IMR-90 (cell line): ENCODE results near the gene FLII. TPM values are rescaled to one million over a fixed set of nuclear protein-coding genes. Genes with fewer than 3 reads are reported as not detected.

Experiments used
- ATAC-seq: fragments of 200-7000 bp; cut with Tn5 transposase; 2 replicates; pipeline ENCODE4 v1.9.1; 2020; ENCODE audit warnings: low read depth, mild to moderate bottlenecking, moderate library complexity
- BruUV-seq: library from RNA; stranded (reverse); fragments of 400-500 nt; replicated peaks from 2 replicates; lab custom pipeline; 2021; lab: Mats Ljungman, UMichigan
- CTCF ChIA-PET: fragments of 300-600 bp; formaldehyde crosslinking; extraction: SDS; loops from one replicate; lab custom pipeline; 2021; ENCODE audit warnings: antibody characterized with exemption; lab: Yijun Ruan, JAX
- POLR2A ChIA-PET: fragments of 300-600 bp; sonication (Branson Sonifier 250); formaldehyde crosslinking; loops from one replicate; lab custom pipeline; 2022; ENCODE audit warnings: antibody characterized with exemption; ENCODE audit not compliant: unreplicated experiment; lab: Charles Lee
- DNase-seq: peaks from one replicate; pipeline ENCODE4 v3.0.0; 2013
- H2AFZ ChIP-seq: replicated peaks from 2 replicates; pipeline ENCODE3; 2013; ENCODE audit warnings: low read length, mild to moderate bottlenecking; ENCODE audit not compliant: poor library complexity
- H2AK5ac ChIP-seq: 2 replicates; pipeline ENCODE4 v1.6.1; 2013; ENCODE audit warnings: low read depth, low read length, inconsistent platforms
- H2AK9ac ChIP-seq: replicated peaks from 2 replicates; pipeline ENCODE3; 2013; ENCODE audit warnings: mild to moderate bottlenecking, low read depth, low read length, moderate library complexity; ENCODE audit not compliant: poor library complexity
- H2BK120ac ChIP-seq: 2 replicates; pipeline ENCODE4 v1.6.1; 2013; ENCODE audit warnings: low read depth, low read length, inconsistent platforms
- H2BK15ac ChIP-seq: 3 replicates; pipeline ENCODE4 v1.6.1; 2013; ENCODE audit warnings: low read depth, low read length, inconsistent platforms
- H2BK20ac ChIP-seq: 2 replicates; pipeline ENCODE4 v1.6.1; 2013; ENCODE audit warnings: low read depth, mild to moderate bottlenecking, inconsistent platforms, low read length, moderate library complexity
- H2BK5ac ChIP-seq: 2 replicates; pipeline ENCODE4 v1.6.1; 2013; ENCODE audit warnings: mild to moderate bottlenecking, low read depth, low read length, inconsistent platforms; ENCODE audit not compliant: poor library complexity, severe bottlenecking
- H3K14ac ChIP-seq: replicated peaks from 2 replicates; pipeline ENCODE4 v1.6.1; 2013; ENCODE audit warnings: low read depth, low read length, inconsistent platforms
- H3K18ac ChIP-seq: 2 replicates; pipeline ENCODE4 v1.6.1; 2013; ENCODE audit warnings: low read depth, low read length, control low read depth
- H3K23ac ChIP-seq: 2 replicates; pipeline ENCODE4 v1.6.1; 2013; ENCODE audit warnings: low read depth, low read length, inconsistent platforms
- H3K27ac ChIP-seq: 2 replicates; pipeline ENCODE4 v1.5.1; 2013; ENCODE audit warnings: mild to moderate bottlenecking, control low read depth, low read length; ENCODE audit not compliant: insufficient read depth
- H3K27me3 ChIP-seq: 2 replicates; pipeline ENCODE4 v1.6.1; 2013; ENCODE audit warnings: low read length; ENCODE audit not compliant: control insufficient read depth, insufficient read depth
- H3K36me3 ChIP-seq: 2 replicates; pipeline ENCODE4 v1.6.1; 2013; ENCODE audit warnings: low read length, mixed read lengths; ENCODE audit not compliant: control insufficient read depth, insufficient read depth
- H3K4ac ChIP-seq: 2 replicates; pipeline ENCODE4 v1.6.1; 2013; ENCODE audit warnings: low read depth, low read length, inconsistent platforms
- H3K4me1 ChIP-seq: 2 replicates; pipeline ENCODE4 v1.6.1; 2013; ENCODE audit warnings: low read length, mixed read lengths; ENCODE audit not compliant: control insufficient read depth, insufficient read depth
- H3K4me2 ChIP-seq: 2 replicates; pipeline ENCODE4 v1.6.1; 2013; ENCODE audit warnings: low read depth, mild to moderate bottlenecking, control low read depth, low read length, moderate library complexity
- H3K4me3 ChIP-seq: 2 replicates; pipeline ENCODE4 v1.5.1; 2013; ENCODE audit warnings: low read depth, mild to moderate bottlenecking, control low read depth, low read length, moderate library complexity; ENCODE audit not compliant: insufficient read depth
- H3K56ac ChIP-seq: 2 replicates; pipeline ENCODE4 v1.6.1; 2013; ENCODE audit warnings: low read length, inconsistent platforms; ENCODE audit not compliant: insufficient read depth; ENCODE audit errors: extremely low read depth
- H3K79me1 ChIP-seq, 2 experiments: 2 replicates each; pipeline ENCODE4 v1.6.1; 2013; ENCODE audit warnings: low read length in 2 of 2, inconsistent platforms in 1 of 2, low read depth in 1 of 2
- H3K9ac ChIP-seq: 2 replicates; pipeline ENCODE4 v1.6.1; 2013; ENCODE audit warnings: low read depth, low read length, control low read depth
- H3K9me1 ChIP-seq: 2 replicates; pipeline ENCODE4 v1.6.1; 2013; ENCODE audit warnings: low read length, inconsistent platforms; ENCODE audit not compliant: insufficient read depth
- H3K9me3 ChIP-seq: 2 replicates; pipeline ENCODE4 v1.6.1; 2013; ENCODE audit warnings: low read length; ENCODE audit not compliant: control insufficient read depth, insufficient read depth
- H4K20me1 ChIP-seq: 2 replicates; pipeline ENCODE4 v1.6.1; 2013; ENCODE audit warnings: low read length, inconsistent platforms; ENCODE audit not compliant: insufficient read depth
- H4K5ac ChIP-seq: 2 replicates; pipeline ENCODE4 v1.6.1; 2013; ENCODE audit warnings: mild to moderate bottlenecking, low read depth, low read length, control low read depth
- H4K8ac ChIP-seq, 2 experiments: 2 replicates each; pipeline ENCODE4 v1.6.1; 2013; ENCODE audit warnings: low read depth in 2 of 2, low read length in 2 of 2, control low read depth in 1 of 2, inconsistent platforms in 1 of 2
- H4K91ac ChIP-seq: 2 replicates; pipeline ENCODE4 v1.6.1; 2013; ENCODE audit warnings: low read depth, low read length, inconsistent platforms; ENCODE audit not compliant: insufficient read depth
- BHLHE40 ChIP-seq: fragments of 150-350 bp; IDR thresholded peaks from 2 replicates; pipeline ENCODE4 v1.6.1; 2016; ENCODE audit warnings: mild to moderate bottlenecking, low read depth, low read length
- CEBPB ChIP-seq: IDR thresholded peaks from 2 replicates; pipeline ENCODE4 v1.6.1; 2012; ENCODE audit warnings: low read depth, low read length, improper control_type of control experiment
- CHD1 ChIP-seq: IDR thresholded peaks from 2 replicates; pipeline ENCODE4 v1.6.1; 2012; ENCODE audit warnings: low read depth, low read length, improper control_type of control experiment
- CTCF ChIP-seq: conservative IDR thresholded peaks from 2 replicates; pipeline ENCODE4 v1.5.1; 2012; ENCODE audit warnings: mild to moderate bottlenecking, low read depth, low read length, improper control_type of control experiment
- ELK1 ChIP-seq: fragments of 150-350 bp; IDR thresholded peaks from 2 replicates; pipeline ENCODE4 v1.6.1; 2016; ENCODE audit warnings: low read depth, mild to moderate bottlenecking, low read length, moderate library complexity, borderline replicate concordance
- FOS ChIP-seq: fragments of 150-350 bp; IDR thresholded peaks from 2 replicates; pipeline ENCODE4 v1.6.1; 2016; ENCODE audit warnings: low read depth, low read length
- MAFK ChIP-seq: IDR thresholded peaks from 2 replicates; pipeline ENCODE4 v1.6.1; 2012; ENCODE audit warnings: low read depth, low read length, improper control_type of control experiment
- MAZ ChIP-seq: IDR thresholded peaks from 2 replicates; pipeline ENCODE4 v1.6.1; 2012; ENCODE audit warnings: low read depth, mild to moderate bottlenecking, low read length, improper control_type of control experiment, moderate library complexity, borderline replicate concordance
- MXI1 ChIP-seq: IDR thresholded peaks from 2 replicates; pipeline ENCODE4 v1.6.1; 2012; ENCODE audit warnings: low read depth, mild to moderate bottlenecking, low read length, moderate library complexity, borderline replicate concordance
- NFE2L2 ChIP-seq: fragments of 150-350 bp; IDR thresholded peaks from 2 replicates; pipeline ENCODE4 v1.6.1; 2016; ENCODE audit warnings: low read depth, mild to moderate bottlenecking, low read length
- POLR2A ChIP-seq: IDR thresholded peaks from 2 replicates; pipeline ENCODE4 v1.6.1; 2012; ENCODE audit warnings: mild to moderate bottlenecking, low read depth, low read length
- RAD21 ChIP-seq: IDR thresholded peaks from 2 replicates; pipeline ENCODE4 v1.6.1; 2012; ENCODE audit warnings: low read length, improper control_type of control experiment
- RFX5 ChIP-seq: IDR thresholded peaks from 2 replicates; pipeline ENCODE4 v1.8.0; 2012; ENCODE audit warnings: low read depth, mild to moderate bottlenecking, low read length, moderate library complexity
- SMC3 ChIP-seq: fragments of 150-350 bp; IDR thresholded peaks from 2 replicates; pipeline ENCODE4 v1.6.1; 2016; ENCODE audit warnings: low read depth, mild to moderate bottlenecking, antibody characterized with exemption, low read length, moderate library complexity
- USF2 ChIP-seq: fragments of 150-350 bp; IDR thresholded peaks from 2 replicates; pipeline ENCODE4 v1.6.1; 2017; ENCODE audit warnings: mild to moderate bottlenecking, antibody characterized with exemption, low read length, low read depth
- WGBS, 2 experiments: methylation state at CpG; one replicate each; pipeline versions ENCODE4 v1.1.5 to v1.1.7; 2013; ENCODE audit warnings: missing lambda C conversion rate in 2 of 2; ENCODE audit not compliant: insufficient read length in 1 of 2; ENCODE audit errors: extremely low coverage in 2 of 2; 5-methylcytosine and 5-hydroxymethylcytosine counted together
- dilution Hi-C: fragments of 300-500 bp; cut with HindIII; formaldehyde crosslinking; loops from one replicate; pipeline ENCODE4 v1.14.3; 2018; ENCODE audit warnings: low sequenced_read_pairs; ENCODE audit not compliant: unreplicated experiment
- in situ Hi-C: fragments of 300-500 bp; cut with MboI; formaldehyde crosslinking; loops from 3 replicates; pipeline ENCODE4 v1.14.3; 2019; ENCODE audit warnings: low sequenced_read_pairs, inconsistent platforms, mixed read lengths
- intact Hi-C: fragments of 100-400 bp; cut with micrococcal nuclease; formaldehyde crosslinking; loops from 2 replicates; pipeline ENCODE4 v1.10.0; 2022
- polyA plus RNA-seq, 3 experiments: library from polyadenylated mRNA; depleted of rRNA; stranded (reverse); fragments of >200 nt; gene quantifications; 2 replicates each; pipeline ENCODE4 v1.2.3, GENCODE V29; 2012; ENCODE audit warnings: low replicate concordance in 1 of 3
- total RNA-seq: library from RNA; depleted of rRNA; stranded (reverse); fragments of >200 nt; gene quantifications from 2 replicates; pipeline ENCODE4 v1.2.3, GENCODE V29; 2012

FLII gene
- total and polyA plus RNA-seq, 2 of the 4 experiments (the other 2 are of a cell fraction), result 263 to 290 TPM

- Histone ChIP-seq H3K23ac (no peak overlapping the region), H3K9me3 (no peaks in the 10 kb centered on the region), H2BK15ac (no peak overlapping the region), H3K4me3 (no peak overlapping the region), H4K91ac (no peak overlapping the region), H2BK120ac (no peak overlapping the region), H3K9ac (no peak overlapping the region), H3K9me1 (peaks cover 22% of the 10 kb centered on the region), H3K79me1 (peaks cover 0 to 30% of the 10 kb centered on the region in 2 experiments; a peak in 3 of 4 replicates), H4K20me1 (peaks cover 3% of the 10 kb centered on the region; the same call in 1 of the 2 replicates), H2AFZ (no peak overlapping the region), H3K14ac (no peak overlapping the region), H4K8ac (no peak overlapping the region), H3K4me1 (peaks cover 13% of the 10 kb centered on the region), H3K36me3 (peaks cover 20% of the 10 kb centered on the region), H2BK20ac (no peak overlapping the region), H2AK5ac (no peak overlapping the region), H3K27me3 (no peaks in the 10 kb centered on the region), H2AK9ac (peak overlapping the region; percentile 59), H3K4me2 (no peak overlapping the region), H4K5ac (no peak overlapping the region), H3K27ac (no peak overlapping the region), H3K56ac (no peak overlapping the region), H3K4ac (no peak overlapping the region), H3K18ac (no peak overlapping the region), H2BK5ac (no peak overlapping the region)
- POLR2A ChIA-PET, result no interaction called here
- CTCF ChIA-PET, result no interaction called here
- BruUV-seq, result no TSS peak
- dilution Hi-C loops (no loop called here), intact Hi-C loops (no loop called here), in situ Hi-C loops (no loop called here)
- WGBS, 2 experiments, result 88% methylated on average over 6 of the region's 14 CpGs; no CpG with 5 or more reads in 1 of the 2 experiments
- DNase-seq (no peak), ATAC-seq (no peak)
- TF ChIP-seq ELK1 (no peak), RFX5 (no peak), NFE2L2 (no peak), MAFK (no peak), CTCF (no peak), SMC3 (no peak), MAZ (no peak), RAD21 (no peak), FOS (no peak), CEBPB (no peak), CHD1 (no peak), MXI1 (no peak), BHLHE40 (no peak), POLR2A (no peak), USF2 (no peak)
Observed at GRCh38 chr17:18270046-18270931, 11.8 kb upstream of the FLII start.
